GM18507 (cell line): Measurements from ENCODE around the gene SLC32A1.
A peak's percentile ranks its signal among the peaks of the same experiment; 100 is the strongest.

Source experiments
- DNase-seq: peaks from one replicate; pipeline ENCODE4 v3.0.0; 2011; ENCODE audit warnings: low read depth; ENCODE audit not compliant: insufficient read length; ENCODE audit errors: extremely low spot score
- FAIRE-seq: peaks from 2 replicates; lab custom pipeline; 2011; peaks lifted over from hg19 to GRCh38; lab: Jason Lieb, UNC

The SLC32A1 gene

GRCh38 chr20:38748097-38748860 lies 24.0 kb downstream of the SLC32A1 start, which contains the start of gene ACTR5:
Gene ACTR5, plus strand, starts transcription at chr20:38748460. Its CDS starts 19 bp downstream, at chr20:38748479.
- DNase-seq: peak; percentile 96
- peak; percentile 87 for FAIRE-seq

- no peak for FAIRE-seq
- DNase-seq: no peak
These were observed 24.5 kb downstream of the SLC32A1 start for GRCh38 chr20:38748861-38749149.

GRCh38 chr20:38751360-38751976 lies 27.2 kb downstream of the SLC32A1 start:
- DNase-seq (no peak), FAIRE-seq (peak; percentile 76)

- DNase-seq: no peak
- FAIRE-seq: no peak
These were observed 27.7 kb downstream of the SLC32A1 start for GRCh38 chr20:38752029-38752428.

GRCh38 chr20:38754924-38755323 lies 30.6 kb downstream of the SLC32A1 start:
- DNase-seq (no peak), FAIRE-seq (no peak)

GRCh38 chr20:38755324-38755910 lies 31.1 kb downstream of the SLC32A1 start:
- FAIRE-seq (no peak), DNase-seq (no peak)

- DNase-seq: no peak
- FAIRE-seq: no peak
These were observed 33.0 kb downstream of the SLC32A1 start for GRCh38 chr20:38757145-38757775.

- no peak for FAIRE-seq
- DNase-seq: no peak
These were observed 34.8 kb downstream of the SLC32A1 start for GRCh38 chr20:38759106-38759505.

GRCh38 chr20:38760978-38761377 lies 36.7 kb downstream of the SLC32A1 start:
- FAIRE-seq (no peak), DNase-seq (no peak)

GRCh38 chr20:38762174-38762573 lies 37.9 kb downstream of the SLC32A1 start:
- FAIRE-seq (no peak), DNase-seq (no peak)

- FAIRE-seq: no peak
These were observed 39.3 kb downstream of the SLC32A1 start for GRCh38 chr20:38763616-38764015.

GRCh38 chr20:38764567-38765318 lies 40.5 kb downstream of the SLC32A1 start:
- DNase-seq: no peak
- no peak for FAIRE-seq

More at GRCh38 chr20:38763616-38764015, 39.3 kb downstream of the SLC32A1 start:
- no peak for DNase-seq

GRCh38 chr20:38766071-38766470 lies 41.8 kb downstream of the SLC32A1 start:
- no peak for FAIRE-seq
- DNase-seq: no peak

- FAIRE-seq: no peak
- no peak for DNase-seq
These were observed 45.4 kb downstream of the SLC32A1 start for GRCh38 chr20:38769376-38770295.

GRCh38 chr20:38770546-38770945 lies 46.3 kb downstream of the SLC32A1 start:
- FAIRE-seq: no peak

GRCh38 chr20:38770970-38771369 lies 46.7 kb downstream of the SLC32A1 start:
- FAIRE-seq (no peak), DNase-seq (no peak)

More at GRCh38 chr20:38770546-38770945, 46.3 kb downstream of the SLC32A1 start:
- no peak for DNase-seq

GRCh38 chr20:38771621-38772020 lies 47.3 kb downstream of the SLC32A1 start:
- FAIRE-seq (no peak), DNase-seq (no peak)

GRCh38 chr20:38774167-38774566 lies 49.9 kb downstream of the SLC32A1 start:
- no peak for DNase-seq
- no peak for FAIRE-seq

- no peak for FAIRE-seq
- no peak for DNase-seq
These were observed 52.1 kb downstream of the SLC32A1 start for GRCh38 chr20:38776363-38776762.
